Heart right ventricle (tissue), 16 donors: ENCODE measurements around the gene SAYSD1. TPM values are rescaled to one million over a fixed set of nuclear protein-coding genes. Genes with fewer than 3 reads are reported as not detected.
A peak's percentile ranks its signal among the peaks of the same experiment; 100 is the strongest.

Experiments used
- ATAC-seq, 8 donors: fragments of 200-7000 bp; cut with Tn5 transposase; one replicate each; pipeline ENCODE4 v1.9.1; 2020; ENCODE audit warnings: mild to moderate bottlenecking in 8 of 8, moderate library complexity in 8 of 8, moderate number of reproducible peaks in 1 of 8
- DNase-seq, 2 donors: peaks; one replicate each; pipeline ENCODE4 v3.0.0-alpha.2; 2020
- H3K27ac ChIP-seq, 10 donors: fragments of 200-600 bp; sonication (generic) in 2 of 10; one replicate each; pipeline versions ENCODE4 v1.5.0 to v1.8.0; 2020 to 2022; ENCODE audit warnings: mild to moderate bottlenecking in 3 of 10
- H3K27me3 ChIP-seq, 7 donors: fragments of 200-600 bp; one replicate each; pipeline ENCODE4 v1.8.0; 2021 to 2022; ENCODE audit warnings: mild to moderate bottlenecking in 2 of 7
- H3K36me3 ChIP-seq, 9 donors: fragments of 200-600 bp; sonication (generic) in 1 of 9; one replicate each; pipeline versions ENCODE4 v1.5.0 to v1.8.0; 2020 to 2022; ENCODE audit warnings: mild to moderate bottlenecking in 2 of 9
- H3K4me1 ChIP-seq, 9 donors: fragments of 200-600 bp; sonication (generic) in 1 of 9; one replicate each; pipeline versions ENCODE4 v1.5.0 to v1.8.0; 2020 to 2022; ENCODE audit warnings: mild to moderate bottlenecking in 4 of 9
- H3K4me3 ChIP-seq, 10 donors: fragments of 200-600 bp; sonication (generic) in 2 of 10; one replicate each; pipeline versions ENCODE4 v1.5.0 to v1.8.0; 2020 to 2022; ENCODE audit warnings: mild to moderate bottlenecking in 7 of 10, moderate library complexity in 2 of 10
- H3K9me3 ChIP-seq, 11 donors: fragments of 200-600 bp in 10 of 11; sonication (generic) in 2 of 11; one replicate each; pipeline versions ENCODE4 v1.5.0 to v1.8.0; 2013 to 2022; ENCODE audit warnings: mild to moderate bottlenecking in 2 of 11, control low read depth in 1 of 11, moderate library complexity in 1 of 11
- WGBS, 2 donors: extraction: QIAGEN DNeasy Blood & Tissue Kit; methylation state at CpG; one replicate each; pipeline ENCODE4 v1.1.7; 2013; ENCODE audit warnings: inconsistent platforms in 1 of 2; 5-methylcytosine and 5-hydroxymethylcytosine counted together
- intact Hi-C, 10 donors: fragments of 100-400 bp; cut with DNase I; formaldehyde crosslinking; loops; one replicate each; pipeline versions ENCODE4 v1.11.1 to v1.14.2; 2022
- polyA plus RNA-seq, 2 donors: library from polyadenylated mRNA; stranded (reverse); fragments of 200-250 nt; gene quantifications; one replicate each; pipeline ENCODE4 v1.2.3, GENCODE V29; 2013
- total RNA-seq, 10 donors: library from RNA; stranded (reverse); fragmentation: NEBNext Ultra II Directional in 3 of 10; extraction: Animal tissue kit (Norgen Biotek cat#: 25700) in 3 of 10; gene quantifications; one replicate each; pipeline versions ENCODE4 v1.2.1 to v1.2.4, GENCODE V29; 2021 to 2023
- TF ChIP-seq, protein P1 (sequence below), 9 donors: fragments of 200-600 bp; sonication (generic) in 2 of 9; IDR thresholded peaks; one replicate each; pipeline versions ENCODE4 v1.5.0 to v1.8.0; 2021 to 2022; ENCODE audit warnings: antibody characterized with exemption in 9 of 9, mild to moderate bottlenecking in 5 of 9, moderate library complexity in 1 of 9
- donor health status: Arrhythmogenic right ventricular cardiomyopathy.
- donor health status: ischemic (EF 13 %, LVEDD 7.1; RV severe dilation, severe dysfunction).
- donor health status: healthy with polysubstance abuse.
- donor health status: DM: no; HTN: yes; CAD: no.
- donor health status: DM: no; HTN: no; CAD: no.
- donor health status: ischemic (EF 25% LVEDD 6.9; RV normal size, moderate dysfunction).
- donor health status: ischemic (EF 25% LVEDD 5.7; RV mildly dilated, moderate dysfunction).
- donor health status: healthy.
- donor health status: DM: yes; HTN: yes; CAD: no.
- donor health status: Ischemic cardiomyopathy.
- donor health status: ischemic (EF 35%, LVEDD 5.7; RV mildly dilated, moderate dysfunction).
- donor health status: nonischemic (EF 11% LVEDD 7.7; RV severe dilation, severe dysfunction).
- donor health status: DM: yes; HTN: yes; CAD: no.
- donor health status: PGD.
- donor health status: ischemic (EF 29% LVEDD 5.4; RV normal size, mild dysfunction).
- donor health status: nonischemic (EF 23%, LVEDD 6.1; RV moderate dilation, normal function).

SAYSD1 gene
- total and polyA plus RNA-seq, 12 donors, result 6.4 to 11.5 (median 8.9) TPM

DNA sequence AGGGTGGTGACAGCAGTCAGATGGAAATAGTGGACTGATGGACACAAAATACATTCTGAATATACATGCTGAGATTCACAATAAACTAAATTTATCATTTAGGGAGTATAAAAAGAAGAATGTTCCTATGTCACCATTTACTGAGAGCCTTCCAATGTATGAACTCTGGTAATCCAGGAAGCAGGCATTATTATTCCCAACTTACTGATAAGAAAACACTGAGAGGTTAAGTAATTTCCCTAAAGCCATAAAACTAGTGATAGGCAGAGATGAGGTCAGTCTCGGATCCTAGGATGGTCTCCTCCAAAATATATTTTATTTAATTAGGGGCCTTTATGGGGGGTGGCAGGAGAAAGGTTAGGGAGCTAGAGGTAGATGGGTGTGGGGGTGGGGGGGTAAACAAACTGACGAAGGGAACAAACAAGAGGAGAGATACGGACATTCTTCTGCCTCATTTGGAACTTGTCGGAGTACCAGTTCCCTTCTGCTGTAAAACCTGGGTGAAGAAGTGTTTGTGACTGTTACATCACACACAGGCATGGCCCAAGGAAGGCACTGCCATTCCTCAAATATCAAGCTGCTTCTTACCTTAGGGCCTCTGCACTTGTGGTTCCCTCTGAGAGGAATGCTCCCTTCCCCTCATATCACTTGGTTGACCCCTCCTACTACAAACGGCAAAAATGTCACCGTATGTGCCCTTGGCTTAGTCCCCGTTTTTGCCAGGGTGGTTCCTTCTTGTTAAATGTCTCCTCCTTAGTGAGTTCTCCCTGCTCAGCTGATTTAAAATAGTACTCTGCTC, 6.7 kb downstream of the SAYSD1 start:
- 57 to 76% methylated on average over 7 of the region's 7 CpGs for WGBS, 2 donors
- intact Hi-C loops, result no loop called here
- ATAC-seq (no peak), DNase-seq (no peak)
- Histone ChIP-seq H3K9me3 (no peaks in the 10 kb centered on the region), H3K4me3 (no peak overlapping the region), H3K27me3 (no peaks in the 10 kb centered on the region), H3K36me3 (peaks cover 0 to 51% (median 12%) of the 10 kb centered on the region in 9 donors), H3K27ac (no peak overlapping the region), H3K4me1 (peaks cover 0 to 20% (median under 1%) of the 10 kb centered on the region in 9 donors)
- TF ChIP-seq, protein P1, sequence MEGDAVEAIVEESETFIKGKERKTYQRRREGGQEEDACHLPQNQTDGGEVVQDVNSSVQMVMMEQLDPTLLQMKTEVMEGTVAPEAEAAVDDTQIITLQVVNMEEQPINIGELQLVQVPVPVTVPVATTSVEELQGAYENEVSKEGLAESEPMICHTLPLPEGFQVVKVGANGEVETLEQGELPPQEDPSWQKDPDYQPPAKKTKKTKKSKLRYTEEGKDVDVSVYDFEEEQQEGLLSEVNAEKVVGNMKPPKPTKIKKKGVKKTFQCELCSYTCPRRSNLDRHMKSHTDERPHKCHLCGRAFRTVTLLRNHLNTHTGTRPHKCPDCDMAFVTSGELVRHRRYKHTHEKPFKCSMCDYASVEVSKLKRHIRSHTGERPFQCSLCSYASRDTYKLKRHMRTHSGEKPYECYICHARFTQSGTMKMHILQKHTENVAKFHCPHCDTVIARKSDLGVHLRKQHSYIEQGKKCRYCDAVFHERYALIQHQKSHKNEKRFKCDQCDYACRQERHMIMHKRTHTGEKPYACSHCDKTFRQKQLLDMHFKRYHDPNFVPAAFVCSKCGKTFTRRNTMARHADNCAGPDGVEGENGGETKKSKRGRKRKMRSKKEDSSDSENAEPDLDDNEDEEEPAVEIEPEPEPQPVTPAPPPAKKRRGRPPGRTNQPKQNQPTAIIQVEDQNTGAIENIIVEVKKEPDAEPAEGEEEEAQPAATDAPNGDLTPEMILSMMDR (IDR thresholded peaks at IDR 0.05), result no peak

GRCh38 chr6:39107641-39108040, 7.3 kb downstream of the SAYSD1 start:
- Histone ChIP-seq H3K4me1 (peaks cover 0 to 14% (median 0%) of the 10 kb centered on the region in 9 donors), H3K36me3 (peaks cover 0 to 51% (median 12%) of the 10 kb centered on the region in 9 donors), H3K9me3 (no peaks in the 10 kb centered on the region), H3K27me3 (no peaks in the 10 kb centered on the region), H3K4me3 (no peak overlapping the region), H3K27ac (no peak overlapping the region)
- WGBS, 2 donors, result 24 to 33% methylated on average over 2 of the region's 2 CpGs
- DNase-seq, result no peak
- intact Hi-C loops, result no loop called here
- TF ChIP-seq, protein P1 (IDR thresholded peaks at IDR 0.05), result no peak
- ATAC-seq, result peak in 1 of 8 donors; percentile 63

DNA sequence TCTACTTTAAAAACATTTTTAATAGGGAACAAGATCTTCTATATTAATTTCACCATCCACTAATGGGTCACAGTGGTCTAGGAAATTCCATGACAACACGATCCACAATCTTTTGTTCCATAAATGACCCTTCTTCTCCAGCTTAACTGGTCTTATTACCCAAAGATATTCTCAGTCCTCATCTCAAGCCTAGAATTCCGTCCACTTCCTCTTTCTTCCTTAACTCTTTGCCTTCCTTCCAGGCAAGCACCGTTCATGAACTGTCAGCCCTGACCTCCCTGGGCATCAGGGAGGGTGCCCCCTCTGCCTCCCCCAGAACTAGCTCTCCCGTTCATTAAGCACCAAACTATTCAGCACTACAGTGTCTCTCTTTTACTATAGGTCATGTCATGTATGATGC, 8.0 kb downstream of the SAYSD1 start:
- Histone ChIP-seq H3K4me1 (peaks cover 0 to 14% (median 0%) of the 10 kb centered on the region in 9 donors), H3K27ac (no peak overlapping the region), H3K4me3 (no peak overlapping the region), H3K9me3 (no peaks in the 10 kb centered on the region), H3K36me3 (peaks cover 0 to 51% (median 12%) of the 10 kb centered on the region in 9 donors), H3K27me3 (no peaks in the 10 kb centered on the region)
- WGBS, 2 donors, result 62 to 70% methylated on average over 4 of the region's 4 CpGs
- no peak for DNase-seq
- ATAC-seq, result no peak
- intact Hi-C loops, result no loop called here
- TF ChIP-seq, protein P1 (IDR thresholded peaks at IDR 0.05), result no peak

GRCh38 chr6:39104528-39104927, 10.5 kb downstream of the SAYSD1 start:
- Histone ChIP-seq H3K9me3 (no peaks in the 10 kb centered on the region), H3K27me3 (no peaks in the 10 kb centered on the region), H3K27ac (no peak overlapping the region), H3K36me3 (peaks cover 0 to 33% (median 10%) of the 10 kb centered on the region in 9 donors), H3K4me1 (peaks cover 0 to 9% (median 0%) of the 10 kb centered on the region in 9 donors), H3K4me3 (no peak overlapping the region)
- WGBS, 2 donors, result 72 to 80% methylated on average over 4 of the region's 4 CpGs
- TF ChIP-seq, protein P1 (IDR thresholded peaks at IDR 0.05), result no peak
- no peak for ATAC-seq
- no peak for DNase-seq
- intact Hi-C loops, result no loop called here
